Loucy (cell line): ENCODE measurements around the gene THBS4.

Source experiments
- H2AFZ ChIP-seq: fragments of 200-600 bp; sonication (generic); 2 replicates; pipeline ENCODE4 v1.6.0; 2016; ENCODE audit warnings: antibody characterized with exemption, mild to moderate bottlenecking, low read length, moderate library complexity
- H3F3A ChIP-seq: fragments of 200-600 bp; 2 replicates; pipeline ENCODE4 v1.6.0; 2016; ENCODE audit warnings: antibody characterized with exemption, low read depth, mild to moderate bottlenecking
- H3K27me3 ChIP-seq: fragments of 200-600 bp; sonication (generic); 2 replicates; pipeline ENCODE4 v1.6.1; 2014; ENCODE audit warnings: low read length, mild to moderate bottlenecking; ENCODE audit not compliant: insufficient read depth, poor library complexity, severe bottlenecking
- H3K36me3 ChIP-seq: fragments of 200-600 bp; sonication (generic); 2 replicates; pipeline ENCODE4 v1.6.1; 2016; ENCODE audit warnings: low read length; ENCODE audit not compliant: insufficient read depth
- H3K4me1 ChIP-seq: fragments of 200-600 bp; sonication (generic); 2 replicates; pipeline ENCODE4 v1.5.1; 2014; ENCODE audit warnings: low read length, mild to moderate bottlenecking; ENCODE audit not compliant: insufficient read depth, poor library complexity, severe bottlenecking
- H3K4me2 ChIP-seq: fragments of 200-600 bp; sonication (generic); 2 replicates; pipeline ENCODE4 v1.6.0; 2014; ENCODE audit warnings: antibody characterized with exemption, low read length, low read depth, mild to moderate bottlenecking; ENCODE audit not compliant: poor library complexity, severe bottlenecking
- H3K4me3 ChIP-seq: fragments of 200-600 bp; sonication (generic); 2 replicates; pipeline ENCODE4 v1.5.1; 2014; ENCODE audit warnings: low read length, mild to moderate bottlenecking, mixed read lengths; ENCODE audit not compliant: poor library complexity, severe bottlenecking
- H3K79me2 ChIP-seq: fragments of 200-600 bp; sonication (generic); 2 replicates; pipeline ENCODE4 v1.6.1; 2014; ENCODE audit warnings: low read length; ENCODE audit not compliant: insufficient read depth
- H3K9ac ChIP-seq: fragments of 200-600 bp; sonication (generic); 2 replicates; pipeline ENCODE4 v1.6.0; 2014; ENCODE audit warnings: mild to moderate bottlenecking, low read depth, low read length, moderate library complexity; ENCODE audit not compliant: poor library complexity, severe bottlenecking
- H3K9me2 ChIP-seq: fragments of 200-600 bp; sonication (generic); replicated peaks from 2 replicates; pipeline ENCODE4 v1.6.1; 2016; ENCODE audit warnings: low read depth, low read length, mixed read lengths
- H3K9me3 ChIP-seq: fragments of 200-600 bp; sonication (generic); 2 replicates; pipeline ENCODE4 v1.6.1; 2014; ENCODE audit warnings: mild to moderate bottlenecking, antibody characterized with exemption, low read length, low read depth; ENCODE audit not compliant: insufficient read depth
- H4K20me1 ChIP-seq: fragments of 200-600 bp; sonication (generic); 2 replicates; pipeline ENCODE4 v1.6.0; 2014; ENCODE audit warnings: antibody characterized with exemption, low read length, mild to moderate bottlenecking; ENCODE audit not compliant: insufficient read depth, poor library complexity, severe bottlenecking
- EZH2phosphoT487 ChIP-seq: fragments of 200-600 bp; IDR thresholded peaks from 2 replicates; pipeline ENCODE4 v1.6.1; 2018; ENCODE audit warnings: antibody characterized with exemption, mild to moderate bottlenecking, moderate library complexity, borderline replicate concordance
- TF ChIP-seq, protein P1 (sequence below): fragments of 200-600 bp; sonication (generic); conservative IDR thresholded peaks from 2 replicates; pipeline ENCODE4 v1.5.1; 2014; ENCODE audit warnings: mild to moderate bottlenecking, antibody characterized with exemption, low read length

Gene THBS4

DNA sequence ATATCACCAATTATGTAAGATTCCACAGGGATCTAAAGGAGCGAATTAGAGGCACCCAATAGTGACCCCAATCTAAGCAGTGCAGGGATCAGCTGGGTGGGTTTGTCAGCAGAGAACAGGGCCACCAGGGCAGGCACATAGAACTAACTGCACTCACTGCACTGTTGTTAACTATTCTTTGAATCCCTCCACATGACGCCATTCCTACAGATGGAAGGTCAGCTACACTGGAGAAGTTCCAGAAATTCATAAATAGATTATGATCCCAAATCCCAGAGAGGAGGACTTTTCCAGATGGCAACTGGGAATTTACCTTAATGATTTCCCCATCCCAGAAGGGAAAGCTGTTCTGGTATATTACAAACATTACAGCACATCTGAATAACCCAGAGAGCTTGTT lies 84.2 kb downstream of the THBS4 start:
- TF ChIP-seq, protein P1, sequence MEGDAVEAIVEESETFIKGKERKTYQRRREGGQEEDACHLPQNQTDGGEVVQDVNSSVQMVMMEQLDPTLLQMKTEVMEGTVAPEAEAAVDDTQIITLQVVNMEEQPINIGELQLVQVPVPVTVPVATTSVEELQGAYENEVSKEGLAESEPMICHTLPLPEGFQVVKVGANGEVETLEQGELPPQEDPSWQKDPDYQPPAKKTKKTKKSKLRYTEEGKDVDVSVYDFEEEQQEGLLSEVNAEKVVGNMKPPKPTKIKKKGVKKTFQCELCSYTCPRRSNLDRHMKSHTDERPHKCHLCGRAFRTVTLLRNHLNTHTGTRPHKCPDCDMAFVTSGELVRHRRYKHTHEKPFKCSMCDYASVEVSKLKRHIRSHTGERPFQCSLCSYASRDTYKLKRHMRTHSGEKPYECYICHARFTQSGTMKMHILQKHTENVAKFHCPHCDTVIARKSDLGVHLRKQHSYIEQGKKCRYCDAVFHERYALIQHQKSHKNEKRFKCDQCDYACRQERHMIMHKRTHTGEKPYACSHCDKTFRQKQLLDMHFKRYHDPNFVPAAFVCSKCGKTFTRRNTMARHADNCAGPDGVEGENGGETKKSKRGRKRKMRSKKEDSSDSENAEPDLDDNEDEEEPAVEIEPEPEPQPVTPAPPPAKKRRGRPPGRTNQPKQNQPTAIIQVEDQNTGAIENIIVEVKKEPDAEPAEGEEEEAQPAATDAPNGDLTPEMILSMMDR = no peak
- no peak for TF ChIP-seq EZH2phosphoT487
- no peaks in the 10 kb centered on the region for H3K9me2 ChIP-seq
- no peak overlapping the region for H2AFZ ChIP-seq
- H3K4me2 ChIP-seq = no peak overlapping the region
- H3K27me3 ChIP-seq = peaks cover 6% of the 10 kb centered on the region
- H3K9ac ChIP-seq = no peak overlapping the region
- H3K4me3 ChIP-seq = no peak overlapping the region
- no peaks in the 10 kb centered on the region; the same call in 1 of the 2 replicates for H3K9me3 ChIP-seq
- H3K79me2 ChIP-seq = no peaks in the 10 kb centered on the region
- H3K4me1 ChIP-seq = peaks cover 4% of the 10 kb centered on the region
- H3K36me3 ChIP-seq = no peaks in the 10 kb centered on the region
- no peaks in the 10 kb centered on the region for H4K20me1 ChIP-seq
- no peaks in the 10 kb centered on the region for H3F3A ChIP-seq

DNA sequence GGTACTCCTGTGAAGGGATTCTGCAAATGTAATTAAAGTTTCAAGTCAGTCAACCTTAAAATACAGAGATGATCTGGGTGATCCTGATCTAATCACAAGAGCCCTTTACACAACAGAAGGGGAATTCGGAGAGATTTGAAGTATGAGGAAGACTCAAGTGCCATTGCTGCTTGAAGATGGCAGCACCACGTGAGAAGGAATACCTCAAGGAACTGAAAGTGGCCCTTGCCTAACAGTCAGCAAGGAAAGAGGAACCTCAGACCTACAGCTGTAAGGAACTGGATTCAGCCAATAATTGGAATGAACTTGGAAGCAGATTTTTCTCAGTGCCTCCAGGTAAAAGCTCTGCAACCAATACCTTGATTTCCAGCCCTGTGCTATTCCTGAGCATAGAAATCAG lies 87.4 kb downstream of the THBS4 start:
- Histone ChIP-seq H3F3A (no peaks in the 10 kb centered on the region), H3K4me3 (no peak overlapping the region), H3K9me2 (no peaks in the 10 kb centered on the region), H3K4me1 (peaks cover 8% of the 10 kb centered on the region), H4K20me1 (no peaks in the 10 kb centered on the region), H2AFZ (no peak overlapping the region), H3K9me3 (no peaks in the 10 kb centered on the region; the same call in 1 of the 2 replicates), H3K27me3 (no peaks in the 10 kb centered on the region), H3K79me2 (no peaks in the 10 kb centered on the region), H3K36me3 (no peaks in the 10 kb centered on the region), H3K4me2 (no peak overlapping the region), H3K9ac (no peak overlapping the region)
- TF ChIP-seq, protein P1 = no peak
- TF ChIP-seq EZH2phosphoT487 = no peak

DNA sequence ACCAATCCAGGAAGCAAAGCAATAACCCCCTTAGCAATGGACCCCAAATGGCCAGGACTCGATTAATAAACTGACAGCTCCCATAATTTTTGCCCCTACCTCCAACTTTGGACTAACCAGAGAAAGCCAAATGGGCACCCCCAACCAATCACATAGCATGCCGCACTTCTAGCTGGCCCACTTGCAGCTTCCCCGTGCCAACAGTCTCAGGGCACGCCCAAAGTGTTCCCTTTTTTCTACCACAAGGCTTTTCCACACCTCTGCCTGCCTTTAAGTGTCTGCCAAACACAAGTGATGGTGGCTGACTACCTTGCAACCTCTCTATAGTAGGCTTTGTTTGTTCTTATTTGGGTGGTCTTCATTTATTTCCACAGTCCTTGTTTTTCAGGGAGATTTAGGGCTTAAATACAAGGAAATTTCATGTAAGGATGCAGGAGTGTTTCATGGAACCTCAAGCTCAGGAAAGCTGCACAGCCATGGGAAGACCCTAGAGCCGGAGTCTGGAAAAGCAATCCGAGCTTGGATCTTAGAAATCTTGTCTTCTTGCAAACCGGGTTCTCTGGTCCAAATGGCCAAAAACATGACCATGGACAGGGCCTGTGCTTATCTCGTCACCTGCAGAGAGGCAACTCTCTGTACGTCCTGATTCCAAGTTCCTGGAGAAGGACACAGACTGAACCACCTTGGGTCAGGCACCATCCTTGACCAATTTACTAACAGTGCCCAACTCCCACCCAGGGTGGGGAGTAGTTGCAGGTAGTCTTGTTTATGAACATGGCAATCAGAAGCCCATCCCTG lies 89.2 kb downstream of the THBS4 start:
- H3K9me3 ChIP-seq = no peaks in the 10 kb centered on the region
- no peaks in the 10 kb centered on the region for H3K79me2 ChIP-seq
- TF ChIP-seq EZH2phosphoT487 = no peak
- TF ChIP-seq, protein P1 = no peak
- no peaks in the 10 kb centered on the region for H3K27me3 ChIP-seq
- no peak overlapping the region for H3K9ac ChIP-seq
- H3K4me3 ChIP-seq = no peak overlapping the region
- no peaks in the 10 kb centered on the region for H3K36me3 ChIP-seq
- H3F3A ChIP-seq = no peaks in the 10 kb centered on the region
- no peaks in the 10 kb centered on the region for H3K9me2 ChIP-seq
- no peak overlapping the region for H3K4me2 ChIP-seq
- no peak overlapping the region for H2AFZ ChIP-seq
- no peaks in the 10 kb centered on the region for H4K20me1 ChIP-seq
- H3K4me1 ChIP-seq = peaks cover 16% of the 10 kb centered on the region
